Stimulated activated CD8-positive, alpha-beta memory T cell treated with anti-CD3 and anti-CD28 coated beads, Interleukin-12 subunit alpha, Interleukin-12 subunit beta, amount 100 ng/mL, for 24 hours (primary cell): ENCODE measurements around the gene ZNF620.
"Not testable (repeated sequence)": the region's sequence is repeated elsewhere in the genome, so short reads cannot be mapped to it uniquely, and the experiment has no call there.

Experiments used
- DNase-seq: peaks from one replicate; pipeline ENCODE4 v3.0.0-alpha.2; 2020; ENCODE audit errors: extremely low read depth

Gene ZNF620

GRCh38 chr3:40502034-40502433 is 3.8 kb upstream of the ZNF620 start:
- DNase-seq, result no peak

GRCh38 chr3:40504636-40505430 is 1.0 kb upstream of the ZNF620 start:
- DNase-seq, result no peak

- DNase-seq, result no peak
These were observed 5.3 kb downstream of the ZNF620 start for GRCh38 chr3:40511031-40511718.

- no peak for DNase-seq
These were observed 10.4 kb downstream of the ZNF620 start for GRCh38 chr3:40516201-40516600.

- no peak for DNase-seq
These were observed 12.2 kb downstream of the ZNF620 start for GRCh38 chr3:40518067-40518466.

- no peak for DNase-seq
These were observed 13.0 kb downstream of the ZNF620 start for GRCh38 chr3:40518848-40519247.

- no peak for DNase-seq
These were observed 15.4 kb downstream of the ZNF620 start for GRCh38 chr3:40521254-40521653.

- no peak for DNase-seq
These were observed 17.9 kb downstream of the ZNF620 start for GRCh38 chr3:40523781-40524180.

GRCh38 chr3:40524222-40524567 is 18.4 kb downstream of the ZNF620 start:
- DNase-seq, result no peak

GRCh38 chr3:40524568-40525285 is 18.9 kb downstream of the ZNF620 start, which contains the start of gene ZNF621:
Gene ZNF621 (plus strand): TSS chr3:40524960. CDS start chr3:40525841, 881 bp downstream.
- DNase-seq, result peak; percentile 61

GRCh38 chr3:40528426-40528825 is 22.6 kb downstream of the ZNF620 start:
- no peak for DNase-seq

- DNase-seq, result no peak
These were observed 26.4 kb downstream of the ZNF620 start for GRCh38 chr3:40532252-40532651.

- DNase-seq, result no peak
These were observed 28.4 kb downstream of the ZNF620 start for GRCh38 chr3:40534283-40534682.

- DNase-seq, result no peak
These were observed 41.0 kb downstream of the ZNF620 start for GRCh38 chr3:40546816-40547215.

- no peak for DNase-seq
These were observed 44.3 kb downstream of the ZNF620 start for GRCh38 chr3:40550167-40550566.

- DNase-seq, result no peak
These were observed 51.8 kb downstream of the ZNF620 start for GRCh38 chr3:40557575-40558161.

- not testable (repeated sequence) for DNase-seq
These were observed 56.6 kb downstream of the ZNF620 start for GRCh38 chr3:40562482-40562881.

- not testable (repeated sequence) for DNase-seq
These were observed 59.8 kb downstream of the ZNF620 start for GRCh38 chr3:40565629-40566028.

GRCh38 chr3:40566694-40567093 is 60.9 kb downstream of the ZNF620 start:
- no peak for DNase-seq
